ENCODE measurements around the gene EVA1A.

The EVA1A gene

GRCh38 chr2:75539955-75540716 lies 20.6 kb downstream of the EVA1A start:
- DNase-seq: no peak

DNA sequence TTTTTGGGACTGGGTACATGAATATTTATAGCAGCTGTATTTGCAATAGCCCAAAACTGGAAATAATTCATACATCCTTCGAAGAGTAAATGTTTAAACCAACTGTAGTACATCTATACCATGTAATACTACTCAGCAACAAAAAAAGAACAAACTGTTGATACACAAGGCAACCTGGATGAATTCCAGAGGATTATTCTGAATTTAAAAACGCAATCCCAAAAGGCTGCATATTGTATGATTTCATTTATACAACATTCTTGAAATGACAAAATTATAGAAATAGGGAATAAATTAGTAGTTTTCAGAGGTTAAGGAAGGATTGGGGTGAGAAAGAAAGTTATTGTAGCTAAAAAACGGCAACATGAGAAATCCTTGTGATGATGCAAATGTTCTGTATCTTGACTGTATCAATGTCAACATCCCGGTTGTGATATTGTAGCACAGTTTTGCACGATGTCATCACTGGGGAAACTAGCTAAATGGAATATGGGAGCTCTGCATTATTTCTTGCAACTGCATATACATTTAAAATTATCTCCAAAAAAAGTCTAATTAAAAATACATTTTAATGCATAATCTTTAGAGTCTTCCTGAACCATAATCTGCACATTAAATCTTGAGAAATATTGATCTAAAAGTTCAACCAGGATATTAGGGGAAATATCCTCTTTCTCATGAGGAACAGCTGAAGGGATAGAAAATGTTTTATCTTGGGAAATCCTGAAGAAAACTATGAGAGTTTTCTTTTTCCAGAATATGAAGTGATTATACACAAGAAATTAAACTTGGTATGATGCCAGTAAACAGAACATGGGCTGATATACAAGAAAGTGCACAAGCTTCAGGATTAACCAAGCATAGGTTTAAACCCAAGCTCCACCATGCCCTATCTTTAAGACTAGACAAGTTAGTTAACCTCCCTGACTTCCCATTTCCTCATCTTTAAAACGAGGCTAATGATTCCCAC lies 21.9 kb downstream of the EVA1A start:
- no peak for DNase-seq

DNA sequence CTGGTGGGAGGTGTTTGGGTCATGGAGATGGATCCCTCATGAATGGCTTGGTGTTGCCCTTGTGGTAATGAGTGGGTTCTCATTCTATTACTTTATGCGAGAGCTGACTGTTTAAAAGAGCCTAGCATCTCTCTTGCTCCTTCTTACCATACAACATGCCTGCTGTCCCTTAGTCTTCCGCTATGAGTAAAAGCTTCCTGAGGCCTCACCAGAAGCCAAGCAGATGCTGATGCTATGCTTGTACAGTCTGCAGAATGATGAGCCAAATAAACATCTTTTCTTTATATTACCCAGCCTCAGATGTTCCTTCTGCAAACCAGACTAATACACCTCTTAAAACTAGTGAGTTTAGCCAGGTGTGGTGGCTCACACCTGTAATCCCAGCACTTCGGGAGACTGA lies 23.1 kb downstream of the EVA1A start:
- no peak for DNase-seq

- DNase-seq: no peak
Measured at GRCh38 chr2:75533135-75533534, 27.6 kb downstream of the EVA1A start.

- no peak for DNase-seq
Measured at GRCh38 chr2:75532488-75532887, 28.3 kb downstream of the EVA1A start.

DNA sequence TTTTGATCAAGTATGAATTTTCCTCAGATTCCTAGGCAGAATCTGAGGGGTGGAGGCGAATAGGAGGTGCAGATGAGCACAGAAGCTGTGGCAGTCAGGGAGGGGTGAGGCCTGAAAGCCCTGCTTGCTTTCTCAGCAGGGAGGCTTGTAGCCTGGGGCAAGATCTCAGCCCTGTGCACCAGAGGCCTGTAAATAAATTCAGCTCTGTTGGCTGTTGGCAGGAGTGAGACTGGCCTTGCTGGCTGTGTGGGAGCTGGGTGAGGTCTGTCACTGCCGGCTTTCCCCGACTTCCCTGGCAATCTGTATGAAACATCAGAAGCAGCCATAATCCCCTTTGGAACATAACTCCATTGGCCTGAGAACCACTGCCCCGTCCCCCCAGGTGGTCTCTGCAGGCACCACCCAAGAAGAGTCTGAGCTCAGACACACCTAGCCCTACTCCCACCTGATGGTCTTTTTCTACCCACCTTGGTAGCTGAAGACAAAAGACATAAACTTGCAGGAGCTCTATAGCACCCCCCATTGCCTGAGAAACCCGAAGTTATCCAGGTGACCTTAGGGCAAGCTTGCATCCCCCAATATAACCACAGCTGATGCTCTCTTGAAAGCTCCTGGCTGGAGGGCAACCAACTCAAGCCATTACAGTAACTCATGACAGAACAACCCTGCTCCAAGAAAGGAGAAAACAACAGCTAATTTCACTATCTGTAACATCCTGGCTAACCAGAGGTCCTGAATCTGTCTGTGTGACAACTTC lies 32.3 kb downstream of the EVA1A start:
- no peak for DNase-seq

DNA sequence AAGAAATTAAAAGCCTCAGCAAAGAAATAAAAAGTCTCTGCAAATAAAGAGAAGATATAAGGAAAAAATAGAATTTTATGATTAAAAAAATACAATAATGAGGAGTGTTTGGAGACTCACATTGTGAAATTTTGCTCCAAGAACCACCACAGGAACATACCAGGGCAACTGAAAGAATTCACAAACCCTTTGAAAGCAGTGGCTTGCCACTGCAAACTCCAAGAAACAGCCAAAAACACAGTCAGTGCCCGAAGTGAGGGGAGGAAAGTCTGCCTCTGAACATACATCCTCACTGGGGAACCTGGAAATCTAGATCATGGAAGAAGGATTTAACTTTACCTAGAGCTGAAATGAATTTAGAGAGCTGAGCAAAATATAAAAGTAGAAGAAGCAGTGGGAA lies 33.1 kb downstream of the EVA1A start:
- no peak for DNase-seq

DNA sequence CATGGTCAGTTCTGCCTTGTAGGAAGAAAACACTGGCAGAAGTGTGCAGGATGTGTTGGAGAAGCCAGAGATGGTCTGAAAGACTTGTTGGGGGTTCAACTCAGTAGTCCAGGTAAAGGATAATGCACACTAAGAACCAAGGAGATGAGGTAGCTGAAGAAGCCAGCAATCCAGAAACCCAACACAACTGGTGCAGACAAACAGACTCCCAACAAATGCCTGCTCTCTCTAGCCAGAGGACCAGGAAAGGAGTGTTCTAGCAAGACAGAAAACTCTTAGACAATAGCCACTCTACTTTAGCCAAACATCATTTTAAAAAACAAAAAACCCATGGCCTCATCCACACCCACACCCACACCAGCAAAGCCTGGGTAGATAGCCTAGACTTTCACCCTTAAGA lies 33.9 kb downstream of the EVA1A start:
- DNase-seq: no peak

DNA sequence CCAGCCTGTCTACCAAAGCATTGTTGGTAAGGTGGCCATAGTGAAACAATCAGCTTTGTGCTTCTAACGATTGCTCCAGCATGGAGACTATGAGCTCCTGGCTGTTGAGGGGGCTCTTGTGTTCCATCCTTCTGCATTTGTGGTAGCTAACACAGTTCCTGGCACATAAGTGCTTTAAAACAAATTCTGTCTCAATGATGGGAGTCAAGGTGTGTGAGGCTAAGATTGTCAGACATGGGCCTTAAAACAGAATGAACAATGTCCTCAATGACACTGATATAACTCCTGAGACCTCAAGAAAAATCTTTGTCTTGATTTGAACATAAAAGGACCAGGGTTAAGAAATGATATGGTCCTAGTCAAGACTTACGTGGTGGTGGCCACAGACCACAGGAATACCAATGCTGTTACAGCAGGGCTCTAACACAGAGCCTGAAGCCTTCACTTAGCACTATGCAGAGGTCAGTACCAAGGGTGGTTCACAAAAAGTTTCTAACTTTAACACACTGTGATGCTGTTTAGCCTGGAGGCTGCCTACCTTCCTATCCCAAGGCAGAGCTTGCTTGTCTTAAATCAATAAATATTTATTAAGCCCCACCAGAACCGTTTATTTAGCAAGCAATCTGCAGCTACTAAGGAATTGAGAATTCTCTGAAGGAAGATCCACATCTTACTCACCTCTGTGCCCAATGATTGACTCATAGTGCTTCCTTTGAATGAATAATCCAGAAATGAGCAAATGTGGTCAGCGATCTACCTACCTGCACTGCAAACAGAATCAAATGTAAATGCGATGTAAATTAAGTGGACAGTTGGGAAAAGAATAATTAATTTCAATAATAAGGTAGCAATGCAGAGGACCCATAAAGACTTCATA lies 35.1 kb downstream of the EVA1A start:
- DNase-seq: no peak

DNA sequence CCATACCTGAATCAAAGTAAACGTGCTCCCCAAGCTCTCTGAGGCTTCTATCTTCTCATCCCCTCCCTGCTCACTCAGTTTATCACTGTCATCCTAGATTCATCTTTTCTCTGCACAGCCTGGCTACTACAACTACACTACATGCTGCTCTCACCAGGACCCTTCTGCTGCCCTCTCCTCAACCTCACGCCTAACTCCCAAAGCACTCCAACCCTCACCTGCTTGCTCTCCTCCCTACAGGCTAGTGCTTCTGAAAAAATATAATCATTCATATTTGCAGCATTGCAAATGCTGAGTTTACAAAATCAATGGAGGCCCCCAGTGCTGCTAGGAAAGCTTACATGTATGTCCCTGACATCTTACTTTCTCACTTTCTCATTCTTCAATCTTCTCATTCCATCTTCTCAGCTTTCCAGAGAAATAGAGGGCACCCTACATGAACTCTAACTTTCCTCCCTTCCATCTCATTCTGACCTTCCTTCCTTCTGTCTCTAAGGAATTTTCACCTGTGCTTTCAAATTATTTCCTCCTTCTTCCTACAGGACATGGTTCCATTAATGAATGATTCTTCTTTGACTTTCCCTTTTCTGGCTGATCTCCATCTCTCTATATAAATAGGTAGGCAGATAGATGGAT lies 36.3 kb downstream of the EVA1A start:
- no peak for DNase-seq

- DNase-seq: no peak
Measured at GRCh38 chr2:75523313-75524275, 37.1 kb downstream of the EVA1A start.

- DNase-seq: no peak
Measured at GRCh38 chr2:75522543-75523312, 38.0 kb downstream of the EVA1A start.

- DNase-seq: no peak
Measured at GRCh38 chr2:75521225-75521872, 39.4 kb downstream of the EVA1A start.

DNA sequence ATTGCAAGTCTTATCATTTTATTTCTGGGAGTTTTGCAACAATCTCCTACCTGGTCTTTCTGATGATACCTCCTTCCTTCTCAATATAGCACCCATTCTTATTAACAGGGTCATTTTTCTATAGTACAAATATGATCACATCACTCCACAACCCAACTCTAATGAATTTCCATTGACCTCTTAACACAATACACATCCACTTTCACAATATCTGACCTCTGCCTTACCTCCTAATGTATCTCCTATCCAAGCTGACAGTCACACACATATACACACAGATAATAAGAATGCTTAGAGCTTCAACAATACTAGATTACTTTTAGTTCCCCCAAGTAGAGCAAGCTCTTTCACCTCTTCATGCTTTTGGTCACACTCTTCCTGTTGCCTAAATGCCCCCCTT lies 40.9 kb downstream of the EVA1A start:
- DNase-seq: no peak

GRCh38 chr2:75518638-75519465 lies 41.9 kb downstream of the EVA1A start:
- no peak for DNase-seq

DNA sequence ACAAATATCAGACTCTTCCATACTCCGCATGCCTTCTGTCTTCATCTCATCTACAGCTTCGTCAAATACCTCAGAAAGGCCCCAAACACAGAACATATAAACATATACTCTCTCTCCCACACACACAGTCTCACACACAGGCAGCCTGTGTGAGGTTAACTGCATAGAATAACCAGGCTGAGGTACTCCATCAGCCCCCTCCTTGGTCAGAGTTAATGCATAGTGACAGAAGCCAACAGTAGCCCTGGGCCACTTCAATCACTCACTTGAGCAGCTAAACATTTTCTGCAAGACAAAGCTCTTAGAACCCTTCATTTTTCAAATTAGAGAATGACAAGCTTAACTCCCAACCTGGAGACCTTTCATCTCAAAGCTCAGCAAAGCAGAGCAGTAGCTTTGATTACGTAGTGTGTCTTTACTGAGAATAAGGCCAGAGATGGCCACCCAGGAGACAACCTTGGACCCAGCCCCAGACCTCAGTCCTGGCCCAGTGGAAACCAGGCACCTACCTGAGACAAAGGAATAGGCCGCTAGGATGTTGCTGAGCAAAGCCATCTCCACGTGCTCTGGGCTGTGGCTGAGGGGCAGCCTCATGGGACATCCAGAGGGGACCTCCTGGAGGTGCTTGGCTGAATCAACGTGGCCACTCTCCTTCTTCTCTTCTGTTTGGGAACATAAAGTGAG lies 43.0 kb downstream of the EVA1A start:
- DNase-seq: no peak

All from bone marrow (tissue), 2 donors.